K562 (cell line): Measurements from ENCODE around the gene TBATA. TPM values are rescaled to one million over a fixed set of nuclear protein-coding genes. Genes with fewer than 3 reads are reported as not detected.

Experiments
- ATAC-seq: fragments of 200-7000 bp; cut with Tn5 transposase; 3 replicates; pipeline ENCODE4 v1.9.1; 2020; ENCODE audit warnings: moderate library complexity
- BruUV-seq: library from RNA; stranded (reverse); fragments of 400-500 nt; replicated peaks from 2 replicates; lab custom pipeline; 2021; lab: Mats Ljungman, UMichigan
- CTCF ChIA-PET: fragments of 300-600 bp; formaldehyde crosslinking; extraction: SDS; loops from one replicate; lab custom pipeline; 2021; ENCODE audit warnings: low intra/inter-chr PET ratio; lab: Yijun Ruan, JAX
- POLR2A ChIA-PET: fragments of 300-600, 350-650 bp; sonication (Branson Sonifier 250); formaldehyde crosslinking; extraction: SDS; loops from one replicate; lab custom pipeline; 2021; ENCODE audit warnings: antibody characterized with exemption, inconsistent platforms; lab: Yijun Ruan, JAX
- DNase-seq, 4 experiments: peaks; one replicate each; pipeline versions ENCODE4 v3.0.0 to v3.0.0-alpha.2; 2011 to 2018; ENCODE audit warnings: low spot score in 3 of 4, mixed read lengths in 3 of 4; ENCODE audit errors: extremely low read depth in 1 of 4
- FAIRE-seq: peaks from 2 replicates; lab custom pipeline; 2011; peaks lifted over from hg19 to GRCh38; lab: Jason Lieb, UNC
- H2AFZ ChIP-seq: 2 replicates; pipeline ENCODE4 v1.6.0; 2011; ENCODE audit warnings: low read depth, low read length, control low read depth, inconsistent platforms
- H3K27ac ChIP-seq: fragments of 200-600 bp; 3 replicates; pipeline ENCODE4 v1.8.0; 2011; ENCODE audit warnings: low read depth, mild to moderate bottlenecking, control low read depth, inconsistent platforms, low read length, moderate library complexity, mixed read lengths; ENCODE audit errors: extremely low read depth
- H3K27me3 ChIP-seq, 2 experiments: fragments of 300-600 bp in 1 of 2; 2 replicates in 1 of 2; 3 replicates in 1 of 2; pipeline versions ENCODE4 v1.6.0 to v1.8.0; 2011; ENCODE audit warnings: inconsistent platforms in 2 of 2, low read length in 2 of 2, mild to moderate bottlenecking in 1 of 2, mixed read lengths in 1 of 2, moderate library complexity in 1 of 2; ENCODE audit not compliant: control insufficient read depth in 2 of 2, insufficient read depth in 2 of 2
- H3K36me3 ChIP-seq: fragments of 300-600 bp; 3 replicates; pipeline ENCODE4 v1.8.0; 2011; ENCODE audit warnings: mild to moderate bottlenecking, low read length, inconsistent platforms; ENCODE audit not compliant: control insufficient read depth, insufficient read depth
- H3K4me1 ChIP-seq, 2 experiments: fragments of 200-600 bp in 1 of 2; replicated peaks in 1 of 2; 2 replicates in 1 of 2; 3 replicates in 1 of 2; pipeline versions ENCODE4 v1.5.1 to v1.8.0; 2011; ENCODE audit warnings: inconsistent platforms in 2 of 2, low read length in 2 of 2, mild to moderate bottlenecking in 1 of 2, mixed read lengths in 1 of 2, moderate library complexity in 1 of 2; ENCODE audit not compliant: control insufficient read depth in 2 of 2, insufficient read depth in 2 of 2
- H3K4me2 ChIP-seq: 2 replicates; pipeline ENCODE4 v1.6.1; 2011; ENCODE audit warnings: low read length, control low read depth, inconsistent platforms, mixed read lengths; ENCODE audit not compliant: insufficient read depth
- H3K4me3 ChIP-seq: fragments of 200-600 bp; sonication (generic), shearing (Covaris generic); 2 replicates; pipeline ENCODE4 v1.5.1; 2016; ENCODE audit warnings: control low read depth, inconsistent platforms
- H3K79me2 ChIP-seq: fragments of 200-600 bp; 3 replicates; pipeline ENCODE4 v1.8.0; 2011; ENCODE audit warnings: low read length, inconsistent platforms; ENCODE audit not compliant: control insufficient read depth, insufficient read depth
- H3K9ac ChIP-seq, 2 experiments: 2 replicates each; pipeline versions ENCODE4 v1.6.0 to v1.6.1; 2011; ENCODE audit warnings: low read depth in 2 of 2, low read length in 2 of 2, control low read depth in 1 of 2, inconsistent platforms in 1 of 2, mild to moderate bottlenecking in 1 of 2, mixed read lengths in 1 of 2; ENCODE audit not compliant: insufficient read depth in 1 of 2
- H3K9me1 ChIP-seq: one replicate; pipeline ENCODE4 v1.6.0; 2011; ENCODE audit warnings: inconsistent platforms, mild to moderate bottlenecking, low read length, moderate library complexity; ENCODE audit not compliant: control insufficient read depth, insufficient read depth
- H3K9me3 ChIP-seq: replicated peaks from 2 replicates; pipeline ENCODE4 v1.5.1; 2011; ENCODE audit warnings: low read depth, low read length, inconsistent platforms; ENCODE audit not compliant: control insufficient read depth, insufficient read depth
- H4K20me1 ChIP-seq: replicated peaks from 2 replicates; pipeline ENCODE4 v1.6.1; 2011; ENCODE audit warnings: low read length, inconsistent platforms, mixed read lengths; ENCODE audit not compliant: control insufficient read depth, insufficient read depth
- ARHGAP35 ChIP-seq: fragments of 450-650 bp; IDR thresholded peaks from 2 replicates; pipeline ENCODE4 v1.6.1; 2018; ENCODE audit not compliant: partially characterized antibody
- CCNT2 ChIP-seq: IDR thresholded peaks from 2 replicates; pipeline ENCODE4 v1.6.1; 2011; ENCODE audit warnings: borderline replicate concordance, low read depth, mild to moderate bottlenecking, moderate library complexity, mixed read lengths, low read length; ENCODE audit not compliant: insufficient read length; ENCODE audit errors: extremely low read depth
- ELF1 ChIP-seq: fragments of 200-800 bp; sonication (Bioruptor generic); IDR thresholded peaks from 2 replicates; pipeline ENCODE4 v1.6.1; 2016; ENCODE audit warnings: missing genetic modification characterization, missing compliant biosample characterization
- FOSL1 ChIP-seq: fragments of 200-800 bp; sonication (Bioruptor generic); conservative IDR thresholded peaks from 2 replicates; pipeline ENCODE4 v1.6.1; 2016; ENCODE audit warnings: missing genetic modification characterization, missing compliant biosample characterization
- JUND ChIP-seq, 2 experiments: IDR thresholded peaks; 2 replicates in 1 of 2; 3 replicates in 1 of 2; pipeline ENCODE4 v1.6.1; 2011; ENCODE audit warnings: borderline replicate concordance in 2 of 2, low read depth in 2 of 2, low read length in 2 of 2, improper control_type of control experiment in 1 of 2, missing biosample characterization in 1 of 2, missing genetic modification characterization in 1 of 2, missing genetic modification reagents in 1 of 2
- SOX6 ChIP-seq: fragments of 450-650 bp; IDR thresholded peaks from 2 replicates; pipeline ENCODE4 v1.6.1; 2014; ENCODE audit warnings: mild to moderate bottlenecking
- WGBS: fragments of 100-300 bp; shearing (Covaris generic); methylation state at CpG from one replicate; pipeline ENCODE4 v1.1.6; 2016; ENCODE audit warnings: low coverage, mixed read lengths; ENCODE audit not compliant: insufficient coverage; ENCODE audit errors: missing lambda C conversion rate; 5-methylcytosine and 5-hydroxymethylcytosine counted together
- in situ Hi-C: fragments of 300-500 bp; cut with MboI; formaldehyde crosslinking; loops from 4 replicates; pipeline ENCODE4 v1.15.0; 2018; ENCODE audit warnings: inconsistent platforms, mixed read lengths
- intact Hi-C: fragments of 100-400 bp; cut with micrococcal nuclease; formaldehyde crosslinking; loops from 2 replicates; pipeline ENCODE4 v1.14.2; 2022
- polyA plus RNA-seq, 8 experiments: library from polyadenylated mRNA; depleted of rRNA in 4 of 8; stranded (reverse) in 5 of 8; unstranded in 3 of 8; fragments of >200 nt; fragmentation: Nextera tagmentation in 2 of 8; fragmentation: Illumina TruSeq in 1 of 8; extraction: Ambion mirVana in 2 of 8; extraction: Trizol in 1 of 8; gene quantifications; 2 replicates each; pipeline versions ENCODE4 v1.2.1 to v1.2.3, GENCODE V29; 2011 to 2014; ENCODE audit warnings: inconsistent platforms in 1 of 8, missing spikeins in 1 of 8
- total RNA-seq, 7 experiments: library from RNA; depleted of rRNA in 6 of 7; stranded (reverse); fragments of >200 nt in 6 of 7; fragmentation: Illumina TruSeq in 2 of 7; extraction: Trizol in 2 of 7; gene quantifications; 2 replicates each; pipeline versions ENCODE4 v1.2.1 to v1.2.3, GENCODE V29; 2011 to 2021; ENCODE audit warnings: low replicate concordance in 1 of 7
- TF ChIP-seq, protein P1 (sequence below): fragments of 200-800 bp; sonication (Bioruptor generic); IDR thresholded peaks from 2 replicates; pipeline ENCODE4 v1.6.1; 2017; ENCODE audit warnings: missing genetic modification characterization, missing compliant biosample characterization
- TF ChIP-seq, protein P2 (sequence below): fragments of 450-650 bp; formaldehyde crosslinking; IDR thresholded peaks from 2 replicates; pipeline ENCODE4 v1.4.0; 2020; ENCODE audit warnings: mild to moderate bottlenecking, moderate library complexity
- TF ChIP-seq, protein P3 (sequence below): fragments of 450-650 bp; IDR thresholded peaks from 2 replicates; pipeline ENCODE4 v1.6.1; 2017; ENCODE audit warnings: antibody characterized with exemption, mild to moderate bottlenecking

TBATA gene
- total and polyA plus RNA-seq, 9 of the 15 experiments (the other 6 are each of a cell fraction or from before 2014, with no cell fraction given): not detected

DNA sequence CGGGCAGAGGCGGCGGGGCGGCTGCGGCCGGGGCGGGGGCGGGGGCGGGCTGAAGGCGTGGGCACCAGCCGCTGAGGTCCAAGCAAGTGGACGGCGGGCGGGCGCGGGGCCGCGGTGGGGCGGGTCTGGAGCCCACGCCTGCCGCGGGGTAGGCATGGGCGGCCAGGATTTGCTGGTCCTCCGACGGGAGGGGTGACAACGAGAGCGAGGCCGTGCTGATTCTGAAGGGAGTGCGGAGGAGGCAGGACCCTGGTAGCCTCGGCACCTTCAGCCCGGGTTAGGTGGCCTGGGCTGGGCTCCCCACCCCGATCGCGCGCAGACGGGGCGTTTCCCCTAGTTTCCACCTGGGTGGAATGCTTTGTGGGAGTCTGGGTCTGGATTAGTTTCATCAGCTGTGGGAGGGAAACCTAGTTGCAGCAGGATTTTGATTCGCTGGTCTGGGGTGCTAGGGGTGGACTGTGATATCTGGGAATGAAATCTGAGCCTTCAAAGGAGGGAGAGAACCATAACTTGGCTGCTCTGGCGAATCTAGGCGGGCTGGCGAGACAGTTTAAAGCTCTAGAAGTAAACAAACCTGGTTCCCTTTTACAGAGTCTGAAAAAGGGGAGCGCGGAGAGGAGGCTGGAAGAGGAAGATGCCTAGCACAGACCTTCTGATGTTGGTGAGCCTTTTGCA, 31.2 kb upstream of the TBATA start (continued):
- TF ChIP-seq JUND (IDR thresholded peaks at IDR 0.05; ENCODE audit: borderline replicate concordance, low read depth, low read length) (0 out of 2 replicates have a peak, but pooled peaks have one; percentile 26), JUND (tag; IDR thresholded peaks at IDR 0.05; ENCODE audit: borderline replicate concordance, low read depth, low read length) (no peak; the same call in 2 of the 3 replicates), SOX6 (peak; percentile 59)
- TF ChIP-seq, protein P1, sequence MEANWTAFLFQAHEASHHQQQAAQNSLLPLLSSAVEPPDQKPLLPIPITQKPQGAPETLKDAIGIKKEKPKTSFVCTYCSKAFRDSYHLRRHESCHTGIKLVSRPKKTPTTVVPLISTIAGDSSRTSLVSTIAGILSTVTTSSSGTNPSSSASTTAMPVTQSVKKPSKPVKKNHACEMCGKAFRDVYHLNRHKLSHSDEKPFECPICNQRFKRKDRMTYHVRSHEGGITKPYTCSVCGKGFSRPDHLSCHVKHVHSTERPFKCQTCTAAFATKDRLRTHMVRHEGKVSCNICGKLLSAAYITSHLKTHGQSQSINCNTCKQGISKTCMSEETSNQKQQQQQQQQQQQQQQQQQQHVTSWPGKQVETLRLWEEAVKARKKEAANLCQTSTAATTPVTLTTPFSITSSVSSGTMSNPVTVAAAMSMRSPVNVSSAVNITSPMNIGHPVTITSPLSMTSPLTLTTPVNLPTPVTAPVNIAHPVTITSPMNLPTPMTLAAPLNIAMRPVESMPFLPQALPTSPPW: peak; percentile 69
- TF ChIP-seq, all 486 proteins: peak for 72

DNA sequence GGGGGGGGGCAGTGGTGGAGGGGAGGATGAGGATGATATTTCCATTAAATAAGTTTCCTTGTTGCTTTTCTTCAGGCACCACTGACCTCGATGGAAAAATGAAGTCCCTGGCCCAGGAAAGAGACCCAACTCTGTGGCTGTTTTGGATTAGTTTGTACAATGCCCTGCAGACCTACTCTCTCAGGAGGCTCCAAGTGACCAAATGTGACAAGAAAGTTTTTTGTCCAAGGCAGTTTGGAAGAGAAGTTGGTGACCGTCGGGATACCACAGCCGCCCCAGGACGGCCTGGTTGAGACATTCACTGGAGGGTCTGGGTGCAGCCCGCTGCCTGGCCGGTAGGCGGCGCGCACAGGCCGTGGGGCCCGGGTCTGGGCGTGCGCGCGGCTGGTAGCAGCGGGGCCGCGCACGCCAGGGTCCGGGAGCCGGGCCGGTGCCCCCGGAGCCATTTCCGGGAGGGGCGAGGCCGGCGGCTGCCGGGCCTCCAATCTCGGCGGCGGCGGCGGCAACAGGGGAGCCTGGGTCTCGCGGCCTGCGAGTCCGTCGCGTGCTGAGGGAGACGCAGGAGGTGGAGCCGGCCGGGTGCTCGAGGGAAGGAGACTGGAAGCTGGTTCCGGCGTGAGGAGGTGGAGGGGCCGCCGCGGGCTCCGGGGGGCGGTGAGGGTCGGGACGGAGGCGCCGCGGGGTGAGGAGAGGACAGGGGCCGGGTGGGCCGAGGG, 30.5 kb upstream of the TBATA start, which contains the start of gene SGPL1:
SGPL1 (plus strand) TSS at position 445 of the 716 bp plus-strand sequence. CDS start 906 bp downstream, outside the sequence.
- peak; percentile 65 for FAIRE-seq
- H3K9me3 ChIP-seq: no peaks in the 10 kb centered on the region
- in situ Hi-C loops: loop anchor here (10.0 kb wide), 1 partner anchor 69 kb away; the partner anchor contains the start of gene PCBD1
- ChIA-PET POLR2A (interaction anchor here (0.7 to 0.9 kb wide), 2 partner anchors 27 to 63 kb away, joined by 3 to 4 read pairs; no protein-coding TSS in a partner anchor), CTCF (interaction anchor here (4.2 kb wide), 1 partner anchor 65 kb away, joined by 27 read pairs; no protein-coding TSS in a partner anchor)
- H3K4me1 ChIP-seq: peaks cover 22 to 25% of the 10 kb centered on the region in 2 experiments
- DNase-seq: peak; percentile 91 to 99 (median 98)
- peak within 1 kb of the TSS; percentile 97 for H3K4me2 ChIP-seq
- WGBS: 4% methylated on average over 46 of the region's 58 CpGs
- H3K9ac ChIP-seq: peak within 1 kb of the TSS; percentile 58 to 93
- 0 out of 3 replicates have a peak, but pooled peaks cover 2% of the 10 kb centered on the region for H3K79me2 ChIP-seq
- ATAC-seq: peak; percentile 90
- intact Hi-C loops: loop anchor here (1.0 to 5.0 kb wide), 3 partner anchors 65 to 265 kb away; no protein-coding TSS in a partner anchor
- peak within 1 kb of the TSS; percentile 92 for H2AFZ ChIP-seq
- H4K20me1 ChIP-seq: 0 out of 2 replicates have a peak, but pooled peaks cover 3% of the 10 kb centered on the region
- peak within 1 kb of the TSS; percentile 43; the same call in 2 of the 3 replicates for H3K27ac ChIP-seq
- H3K27me3 ChIP-seq: no peaks in the 10 kb centered on the region
- BruUV-seq: no TSS peak
- H3K4me3 ChIP-seq: peak within 1 kb of the TSS; percentile 80
- H3K9me1 ChIP-seq: no peaks in the 10 kb centered on the region
- H3K36me3 ChIP-seq: peaks cover 4% of the 10 kb centered on the region; the same call in 1 of the 3 replicates
- peak; percentile 86 for TF ChIP-seq ELF1
- TF ChIP-seq FOSL1: peak; percentile 48
- TF ChIP-seq, protein P2, sequence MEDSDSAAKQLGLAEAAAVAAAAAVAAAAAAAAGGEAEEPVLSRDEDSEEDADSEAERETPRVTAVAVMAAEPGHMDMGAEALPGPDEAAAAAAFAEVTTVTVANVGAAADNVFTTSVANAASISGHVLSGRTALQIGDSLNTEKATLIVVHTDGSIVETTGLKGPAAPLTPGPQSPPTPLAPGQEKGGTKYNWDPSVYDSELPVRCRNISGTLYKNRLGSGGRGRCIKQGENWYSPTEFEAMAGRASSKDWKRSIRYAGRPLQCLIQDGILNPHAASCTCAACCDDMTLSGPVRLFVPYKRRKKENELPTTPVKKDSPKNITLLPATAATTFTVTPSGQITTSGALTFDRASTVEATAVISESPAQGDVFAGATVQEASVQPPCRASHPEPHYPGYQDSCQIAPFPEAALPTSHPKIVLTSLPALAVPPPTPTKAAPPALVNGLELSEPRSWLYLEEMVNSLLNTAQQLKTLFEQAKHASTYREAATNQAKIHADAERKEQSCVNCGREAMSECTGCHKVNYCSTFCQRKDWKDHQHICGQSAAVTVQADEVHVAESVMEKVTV (CRISPR knock-in tag): peak; percentile 86
- no peak for TF ChIP-seq ARHGAP35
- peak; percentile 78 for TF ChIP-seq CCNT2
- TF ChIP-seq, protein P3, sequence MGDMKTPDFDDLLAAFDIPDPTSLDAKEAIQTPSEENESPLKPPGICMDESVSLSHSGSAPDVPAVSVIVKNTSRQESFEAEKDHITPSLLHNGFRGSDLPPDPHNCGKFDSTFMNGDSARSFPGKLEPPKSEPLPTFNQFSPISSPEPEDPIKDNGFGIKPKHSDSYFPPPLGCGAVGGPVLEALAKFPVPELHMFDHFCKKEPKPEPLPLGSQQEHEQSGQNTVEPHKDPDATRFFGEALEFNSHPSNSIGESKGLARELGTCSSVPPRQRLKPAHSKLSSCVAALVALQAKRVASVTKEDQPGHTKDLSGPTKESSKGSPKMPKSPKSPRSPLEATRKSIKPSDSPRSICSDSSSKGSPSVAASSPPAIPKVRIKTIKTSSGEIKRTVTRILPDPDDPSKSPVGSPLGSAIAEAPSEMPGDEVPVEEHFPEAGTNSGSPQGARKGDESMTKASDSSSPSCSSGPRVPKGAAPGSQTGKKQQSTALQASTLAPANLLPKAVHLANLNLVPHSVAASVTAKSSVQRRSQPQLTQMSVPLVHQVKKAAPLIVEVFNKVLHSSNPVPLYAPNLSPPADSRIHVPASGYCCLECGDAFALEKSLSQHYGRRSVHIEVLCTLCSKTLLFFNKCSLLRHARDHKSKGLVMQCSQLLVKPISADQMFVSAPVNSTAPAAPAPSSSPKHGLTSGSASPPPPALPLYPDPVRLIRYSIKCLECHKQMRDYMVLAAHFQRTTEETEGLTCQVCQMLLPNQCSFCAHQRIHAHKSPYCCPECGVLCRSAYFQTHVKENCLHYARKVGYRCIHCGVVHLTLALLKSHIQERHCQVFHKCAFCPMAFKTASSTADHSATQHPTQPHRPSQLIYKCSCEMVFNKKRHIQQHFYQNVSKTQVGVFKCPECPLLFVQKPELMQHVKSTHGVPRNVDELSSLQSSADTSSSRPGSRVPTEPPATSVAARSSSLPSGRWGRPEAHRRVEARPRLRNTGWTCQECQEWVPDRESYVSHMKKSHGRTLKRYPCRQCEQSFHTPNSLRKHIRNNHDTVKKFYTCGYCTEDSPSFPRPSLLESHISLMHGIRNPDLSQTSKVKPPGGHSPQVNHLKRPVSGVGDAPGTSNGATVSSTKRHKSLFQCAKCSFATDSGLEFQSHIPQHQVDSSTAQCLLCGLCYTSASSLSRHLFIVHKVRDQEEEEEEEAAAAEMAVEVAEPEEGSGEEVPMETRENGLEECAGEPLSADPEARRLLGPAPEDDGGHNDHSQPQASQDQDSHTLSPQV: peak; percentile 76
